Omental fat pad (tissue), 4 donors: ENCODE results near the gene TPRG1L. TPM values are rescaled to one million over a fixed set of nuclear protein-coding genes. Genes with fewer than 3 reads are reported as not detected.

ENCODE experiments used
- ATAC-seq: fragments of 150-250 bp; one replicate; pipeline ENCODE4 v1.9.1; 2016; ENCODE audit warnings: mild to moderate bottlenecking, moderate library complexity; ENCODE audit not compliant: low FRiP score
- DNase-seq: peaks from one replicate; pipeline ENCODE4 v3.0.0-alpha.2; 2019; ENCODE audit warnings: low spot score
- CTCF ChIP-seq, 3 donors: fragments of 450-650 bp; IDR thresholded peaks; one replicate each; pipeline ENCODE4 v1.5.1; 2016 to 2017; ENCODE audit warnings: antibody characterized with exemption in 3 of 3, mild to moderate bottlenecking in 3 of 3, moderate library complexity in 2 of 3
- total RNA-seq, 4 donors: library from RNA; depleted of rRNA; stranded (reverse); fragments of >200 nt; gene quantifications; one replicate each; pipeline ENCODE4 v1.1.0, GENCODE V29; 2016

TPRG1L gene
- total RNA-seq, 4 donors from 2014 or later, result 24.9 to 53.0 (median 37.4) TPM

DNA sequence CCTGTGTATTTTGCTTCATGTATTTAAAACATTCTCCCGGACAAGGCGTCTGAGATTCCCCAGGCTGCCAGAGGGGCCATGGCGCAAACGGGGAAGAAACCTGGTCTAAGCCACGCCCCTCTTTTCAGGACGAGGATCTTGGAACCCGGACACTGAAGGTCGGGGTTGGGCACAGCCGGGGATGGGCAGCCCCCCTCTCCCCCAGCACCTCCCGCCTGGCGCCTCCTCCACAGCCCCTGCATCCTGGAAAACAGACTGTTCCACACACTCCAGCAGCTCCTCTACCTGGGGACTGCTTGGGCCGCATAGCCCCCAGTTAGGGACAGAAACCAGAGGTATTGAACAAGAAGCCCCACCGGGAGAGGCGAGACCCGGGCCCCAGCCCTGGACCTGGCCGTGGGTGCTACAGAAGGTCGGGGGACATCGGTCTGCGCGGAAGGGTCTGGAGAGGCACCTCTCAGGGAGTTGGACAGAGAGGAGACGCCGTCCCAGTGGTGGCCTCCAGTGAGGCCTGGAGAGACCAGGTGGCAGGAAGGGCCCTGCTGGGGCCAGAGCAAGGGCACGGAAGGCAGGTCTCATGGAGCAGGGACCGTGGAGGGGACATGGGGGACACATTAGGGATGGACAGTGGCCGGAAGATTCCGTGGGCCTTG, 32.9 kb downstream of the TPRG1L start:
- ATAC-seq, result no peak
- no peak for TF ChIP-seq CTCF (IDR thresholded peaks at IDR 0.05)
- no peak for DNase-seq

- ATAC-seq, result no peak
- no peak for DNase-seq
- TF ChIP-seq CTCF (IDR thresholded peaks at IDR 0.05), result no peak
These were observed 33.4 kb downstream of the TPRG1L start for GRCh38 chr1:3658231-3658615.

DNA sequence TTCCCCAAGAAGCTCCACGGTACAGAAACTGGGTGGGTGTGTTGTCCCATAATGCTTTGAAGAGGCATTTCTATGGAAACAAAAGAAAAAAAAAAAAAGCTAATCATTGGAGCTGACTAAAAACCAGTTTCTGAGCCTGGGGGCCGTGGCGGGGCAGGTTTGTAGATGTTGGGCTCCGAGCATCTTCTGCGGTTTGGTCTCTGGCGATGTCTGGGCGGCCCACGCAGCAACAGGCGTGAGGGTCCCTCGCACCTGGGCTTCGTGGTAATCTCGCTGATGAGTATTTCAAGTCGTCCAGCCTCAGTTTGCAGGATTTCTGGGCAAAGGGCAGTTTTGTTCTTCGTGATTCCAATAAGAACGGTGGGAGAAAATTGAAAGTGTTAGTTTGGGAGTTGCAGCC, 34.3 kb downstream of the TPRG1L start:
- no peak for TF ChIP-seq CTCF (IDR thresholded peaks at IDR 0.05)
- no peak for ATAC-seq
- no peak for DNase-seq

GRCh38 chr1:3660704-3661103, 35.9 kb downstream of the TPRG1L start:
- no peak for DNase-seq
- no peak for TF ChIP-seq CTCF (IDR thresholded peaks at IDR 0.05)
- no peak for ATAC-seq

DNA sequence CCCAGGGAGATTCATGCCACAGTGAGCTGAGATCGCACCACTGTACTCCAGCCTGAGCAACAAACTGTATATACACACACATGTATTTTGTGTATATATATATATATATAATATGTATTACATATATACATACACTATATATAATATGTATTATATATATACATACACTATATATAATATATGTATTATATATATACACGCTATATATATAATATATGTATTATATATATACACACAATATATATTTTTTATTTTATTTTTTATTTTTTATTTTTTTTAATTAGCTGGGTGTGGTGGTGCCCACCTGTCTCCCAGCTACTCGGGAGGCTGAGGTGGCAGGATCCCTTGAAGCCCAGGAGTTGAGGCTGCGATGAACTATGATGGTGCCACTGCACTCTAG, 36.8 kb downstream of the TPRG1L start:
- DNase-seq (no peak), ATAC-seq (no peak)
- no peak for TF ChIP-seq CTCF (IDR thresholded peaks at IDR 0.05)

GRCh38 chr1:3662080-3662671, 37.4 kb downstream of the TPRG1L start:
- TF ChIP-seq CTCF (IDR thresholded peaks at IDR 0.05), result no peak
- ATAC-seq (no peak), DNase-seq (no peak)
